Neutrophil (primary cell): ENCODE data around the gene SGMS1.

ENCODE experiments used
- H3K27ac ChIP-seq: fragments of 200-600 bp; sonication (generic); 2 replicates; pipeline ENCODE4 v1.5.1; 2016; ENCODE audit warnings: mild to moderate bottlenecking, moderate library complexity
- H3K27me3 ChIP-seq: fragments of 200-600 bp; sonication (generic); 2 replicates; pipeline ENCODE4 v1.6.0; 2016; ENCODE audit warnings: mild to moderate bottlenecking
- H3K36me3 ChIP-seq: fragments of 200-600 bp; sonication (generic); 2 replicates; pipeline ENCODE4 v1.5.1; 2017
- H3K4me1 ChIP-seq, 2 experiments: fragments of 200-600 bp in 1 of 2; sonication (generic) in 1 of 2; 1 replicate in 1 of 2; 2 replicates in 1 of 2; pipeline versions ENCODE4 v1.5.1 to v1.6.1; 2013 to 2016; ENCODE audit warnings: low read depth in 1 of 2, low read length in 1 of 2, mild to moderate bottlenecking in 1 of 2, moderate library complexity in 1 of 2; ENCODE audit not compliant: control insufficient read depth in 1 of 2, insufficient read depth in 1 of 2
- H3K4me3 ChIP-seq, 2 experiments: fragments of 200-600 bp in 1 of 2; sonication (generic) in 1 of 2; 1 replicate in 1 of 2; 2 replicates in 1 of 2; pipeline ENCODE4 v1.5.1; 2013 to 2016; ENCODE audit warnings: low read depth in 1 of 2, low read length in 1 of 2, mild to moderate bottlenecking in 1 of 2, moderate library complexity in 1 of 2
- H3K9me3 ChIP-seq: fragments of 200-600 bp; sonication (generic); 2 replicates; pipeline ENCODE4 v1.5.1; 2016
- TF ChIP-seq, protein P1 (sequence below): fragments of 200-600 bp; sonication (generic); IDR thresholded peaks from 2 replicates; pipeline ENCODE4 v1.5.1; 2016; ENCODE audit warnings: antibody characterized with exemption

SGMS1 gene

DNA sequence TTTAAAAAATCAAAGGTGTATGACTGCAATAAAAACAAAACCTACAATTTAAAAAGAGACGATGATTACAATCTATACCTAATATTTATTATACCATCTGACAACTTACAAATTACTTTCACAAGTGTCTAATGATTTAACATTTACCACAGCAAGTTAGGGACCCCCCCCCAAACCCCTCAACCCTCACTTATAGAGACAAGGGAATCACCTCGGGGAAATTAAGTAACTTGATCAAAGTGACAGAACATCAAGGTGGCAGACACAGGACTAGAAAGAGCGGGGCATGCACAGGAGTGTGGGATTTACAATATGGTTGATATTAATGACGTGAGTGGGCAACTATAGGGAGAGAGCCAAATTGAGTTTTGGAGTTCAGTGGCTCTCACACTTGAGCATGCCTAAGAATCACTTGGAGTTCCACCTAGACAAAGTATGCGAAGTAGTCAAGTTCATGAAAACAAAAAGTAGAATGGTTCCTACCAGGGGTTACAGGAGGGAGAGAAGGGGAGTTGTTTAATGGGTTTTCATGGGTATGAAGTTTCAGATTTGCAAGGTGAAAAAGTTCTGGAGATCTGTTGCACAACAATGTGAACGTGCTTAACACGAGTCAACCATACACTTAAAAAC lies 43.4 kb downstream of the SGMS1 start:
- Histone ChIP-seq H3K27ac (no peak overlapping the region), H3K36me3 (no peaks in the 10 kb centered on the region), H3K4me1 (peaks cover 8 to 17% of the 10 kb centered on the region in 2 experiments), H3K9me3 (no peaks in the 10 kb centered on the region), H3K4me3 (no peak overlapping the region), H3K27me3 (no peaks in the 10 kb centered on the region)
- TF ChIP-seq, protein P1, sequence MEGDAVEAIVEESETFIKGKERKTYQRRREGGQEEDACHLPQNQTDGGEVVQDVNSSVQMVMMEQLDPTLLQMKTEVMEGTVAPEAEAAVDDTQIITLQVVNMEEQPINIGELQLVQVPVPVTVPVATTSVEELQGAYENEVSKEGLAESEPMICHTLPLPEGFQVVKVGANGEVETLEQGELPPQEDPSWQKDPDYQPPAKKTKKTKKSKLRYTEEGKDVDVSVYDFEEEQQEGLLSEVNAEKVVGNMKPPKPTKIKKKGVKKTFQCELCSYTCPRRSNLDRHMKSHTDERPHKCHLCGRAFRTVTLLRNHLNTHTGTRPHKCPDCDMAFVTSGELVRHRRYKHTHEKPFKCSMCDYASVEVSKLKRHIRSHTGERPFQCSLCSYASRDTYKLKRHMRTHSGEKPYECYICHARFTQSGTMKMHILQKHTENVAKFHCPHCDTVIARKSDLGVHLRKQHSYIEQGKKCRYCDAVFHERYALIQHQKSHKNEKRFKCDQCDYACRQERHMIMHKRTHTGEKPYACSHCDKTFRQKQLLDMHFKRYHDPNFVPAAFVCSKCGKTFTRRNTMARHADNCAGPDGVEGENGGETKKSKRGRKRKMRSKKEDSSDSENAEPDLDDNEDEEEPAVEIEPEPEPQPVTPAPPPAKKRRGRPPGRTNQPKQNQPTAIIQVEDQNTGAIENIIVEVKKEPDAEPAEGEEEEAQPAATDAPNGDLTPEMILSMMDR, result no peak

DNA sequence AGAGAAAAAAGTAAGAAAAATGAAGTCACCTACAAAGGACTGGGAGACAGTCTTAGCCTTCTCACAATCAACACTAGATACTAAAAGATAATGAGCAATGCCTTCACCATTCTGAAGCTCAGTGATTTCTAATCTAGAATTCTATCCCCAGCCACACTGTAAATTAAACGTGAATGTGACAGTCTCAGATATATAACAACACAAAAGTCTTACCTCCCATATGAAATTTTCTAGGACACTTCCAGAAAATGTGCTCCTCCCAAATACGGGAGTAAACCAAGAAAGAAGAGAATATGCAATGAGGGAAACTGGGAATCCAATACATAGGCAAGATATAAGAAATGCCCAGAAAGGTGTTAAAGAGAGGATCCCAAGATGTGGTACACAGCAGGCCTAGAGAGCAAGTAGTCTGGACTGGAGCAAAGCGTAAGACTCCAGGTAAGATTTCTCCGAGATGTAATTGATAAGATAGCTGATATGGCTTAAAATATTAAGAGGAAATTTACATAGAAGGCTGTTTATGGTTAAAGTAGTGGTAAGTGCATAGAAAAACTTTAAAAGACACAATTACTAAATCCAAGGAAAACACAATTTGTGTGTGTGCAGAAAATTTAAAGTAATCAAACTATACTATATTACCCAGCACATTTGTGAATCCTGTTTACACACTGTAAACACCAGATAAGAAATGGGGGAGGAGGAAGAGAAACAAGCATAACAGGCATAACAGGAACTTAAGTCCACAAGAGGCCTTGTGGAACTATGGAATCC lies 44.1 kb downstream of the SGMS1 start:
- Histone ChIP-seq H3K36me3 (no peaks in the 10 kb centered on the region), H3K9me3 (no peaks in the 10 kb centered on the region), H3K4me1 (peaks cover 8 to 17% of the 10 kb centered on the region in 2 experiments), H3K27ac (no peak overlapping the region), H3K27me3 (no peaks in the 10 kb centered on the region), H3K4me3 (no peak overlapping the region)
- TF ChIP-seq, protein P1, result no peak

DNA sequence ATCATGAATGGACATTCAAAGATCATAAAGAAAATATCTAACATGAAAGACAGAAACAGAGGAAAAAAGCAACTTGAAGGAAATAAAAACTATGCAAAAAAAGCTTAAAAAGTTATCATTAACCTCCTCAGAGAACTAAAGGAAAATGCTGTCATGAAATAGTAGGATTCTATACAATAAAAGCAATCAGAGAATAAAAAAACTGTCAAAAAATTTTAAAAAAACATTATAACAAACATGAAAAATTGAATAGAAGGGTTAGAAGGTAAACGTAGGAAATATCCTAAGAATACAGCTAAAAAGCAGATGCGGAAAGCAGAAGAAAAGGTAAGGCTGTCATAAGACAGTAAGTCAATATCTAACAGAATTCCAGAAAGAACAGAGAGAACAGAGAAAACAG lies 44.8 kb downstream of the SGMS1 start:
- Histone ChIP-seq H3K36me3 (no peaks in the 10 kb centered on the region), H3K9me3 (no peaks in the 10 kb centered on the region), H3K27ac (no peak overlapping the region), H3K4me3 (no peak overlapping the region), H3K27me3 (no peaks in the 10 kb centered on the region), H3K4me1 (peaks cover 8 to 17% of the 10 kb centered on the region in 2 experiments)
- TF ChIP-seq, protein P1, result no peak

DNA sequence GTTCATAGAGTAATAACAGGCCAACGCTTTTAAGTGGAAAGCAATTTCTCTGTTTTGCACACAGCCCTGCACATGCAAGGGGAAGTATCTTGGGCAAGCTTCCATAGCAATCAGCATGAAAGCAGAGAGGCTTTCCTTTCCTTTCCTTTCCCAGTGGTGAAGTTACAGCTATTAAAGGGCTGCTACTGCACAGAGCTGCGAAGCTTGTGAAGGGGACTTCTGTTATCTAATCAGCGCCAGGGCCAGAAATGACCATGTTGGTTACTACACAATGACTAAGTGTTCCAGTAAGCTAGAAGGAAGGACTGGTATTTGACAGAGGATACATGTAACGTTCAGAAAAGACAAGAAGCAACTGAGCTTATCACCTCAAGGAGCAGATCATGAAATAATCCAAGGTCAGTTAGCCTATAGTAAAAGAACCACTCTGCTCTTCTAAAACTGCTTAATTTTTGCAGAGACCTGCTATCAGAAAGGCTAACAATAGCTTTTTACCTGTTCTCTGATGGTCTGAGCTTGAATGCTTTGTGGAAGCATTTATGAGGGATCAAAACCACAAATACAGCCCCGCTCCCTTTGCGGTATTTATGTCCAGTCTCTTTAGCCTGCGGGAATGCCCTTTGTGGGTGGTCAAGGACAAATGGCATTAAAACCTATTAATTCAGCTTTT lies 45.9 kb downstream of the SGMS1 start:
- TF ChIP-seq, protein P1, result no peak
- peaks cover 8 to 17% of the 10 kb centered on the region in 2 experiments for H3K4me1 ChIP-seq
- no peaks in the 10 kb centered on the region for H3K27me3 ChIP-seq
- no peaks in the 10 kb centered on the region for H3K36me3 ChIP-seq
- peak overlapping the region; percentile 61 for H3K27ac ChIP-seq
- no peak overlapping the region for H3K4me3 ChIP-seq
- H3K9me3 ChIP-seq, result no peaks in the 10 kb centered on the region

DNA sequence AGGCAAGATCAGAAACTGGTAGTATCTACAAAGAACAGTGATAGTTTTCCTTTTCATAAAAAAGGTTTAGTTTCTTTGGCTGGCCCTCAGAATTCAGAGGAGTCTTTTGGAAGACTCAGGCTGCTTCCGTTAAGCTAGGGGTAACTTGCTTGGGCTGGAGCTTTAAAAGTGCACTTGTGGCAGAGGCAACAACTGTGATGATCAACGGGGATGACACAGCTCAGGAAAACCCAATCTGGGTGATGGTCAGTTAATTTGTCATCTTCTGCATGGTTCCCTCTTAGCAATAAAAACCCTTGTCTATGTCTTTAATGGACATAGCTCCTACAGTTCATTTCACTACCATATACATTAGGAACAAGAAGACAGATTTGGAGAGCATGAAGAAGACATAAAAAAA lies 46.7 kb downstream of the SGMS1 start:
- H3K4me1 ChIP-seq, result peaks cover 8 to 17% of the 10 kb centered on the region in 2 experiments
- no peaks in the 10 kb centered on the region for H3K9me3 ChIP-seq
- no peak overlapping the region for H3K27ac ChIP-seq
- TF ChIP-seq, protein P1, result no peak
- H3K4me3 ChIP-seq, result no peak overlapping the region
- H3K36me3 ChIP-seq, result no peaks in the 10 kb centered on the region
- no peaks in the 10 kb centered on the region for H3K27me3 ChIP-seq
